Ovary (tissue), 3 donors: Measurements from ENCODE around the gene SLCO2B1.

Experiments used
- CTCF ChIP-seq, 3 donors: fragments of 450-650 bp in 2 of 3; fragments of 200-600 bp in 1 of 3; IDR thresholded peaks; one replicate each; pipeline versions ENCODE4 v1.5.1 to v1.8.0; 2016 to 2022; ENCODE audit warnings: antibody characterized with exemption in 3 of 3, mild to moderate bottlenecking in 1 of 3
- POLR2A ChIP-seq: fragments of 450-650 bp; IDR thresholded peaks from one replicate; pipeline ENCODE4 v1.6.1; 2017; ENCODE audit warnings: antibody characterized with exemption, mild to moderate bottlenecking, moderate library complexity
- donor health status: DM: no; HTN: no; CAD: no.

GRCh38 chr11:75152090-75152489 lies 1.2 kb downstream of the SLCO2B1 start:
- TF ChIP-seq CTCF (IDR thresholded peaks at IDR 0.05) = no peak
- no peak for TF ChIP-seq POLR2A
